Mesenteric fat pad (tissue), 1 donor: ENCODE data around the gene RRAGD. TPM values are rescaled to one million over a fixed set of nuclear protein-coding genes. Genes with fewer than 3 reads are reported as not detected.

ENCODE experiments used
- DNase-seq: peaks from one replicate; pipeline ENCODE4 v3.0.0-alpha.2; 2020; ENCODE audit warnings: low spot score
- total RNA-seq: library from RNA; stranded (reverse); fragmentation: NEBNext Ultra II Directional; extraction: Animal tissue kit (Norgen Biotek cat#: 25700); gene quantifications from one replicate; pipeline ENCODE4 v1.2.1, GENCODE V29; 2021
- donor health status: DM: yes; HTN: yes; CAD: no.

The RRAGD gene
- total RNA-seq, 1 donor from 2014 or later = 28.7 TPM

- DNase-seq = no peak
Measured at GRCh38 chr6:89375427-89376267, 36.4 kb downstream of the RRAGD start.

GRCh38 chr6:89372506-89372901, 39.6 kb downstream of the RRAGD start:
- no peak for DNase-seq

- no peak for DNase-seq
Measured at GRCh38 chr6:89371849-89372505, 40.1 kb downstream of the RRAGD start.

GRCh38 chr6:89368999-89369398, 43.1 kb downstream of the RRAGD start:
- no peak for DNase-seq

GRCh38 chr6:89368107-89368506, 44.0 kb downstream of the RRAGD start:
- DNase-seq = no peak

- no peak for DNase-seq
Measured at GRCh38 chr6:89364586-89364985, 47.5 kb downstream of the RRAGD start.

- DNase-seq = no peak
Measured at GRCh38 chr6:89361171-89361570, 50.9 kb downstream of the RRAGD start.

- no peak for DNase-seq
Measured at GRCh38 chr6:89360415-89360999, 51.6 kb downstream of the RRAGD start.

GRCh38 chr6:89359561-89359960, 52.5 kb downstream of the RRAGD start:
- DNase-seq = no peak

- DNase-seq = no peak
Measured at GRCh38 chr6:89357390-89357789, 54.7 kb downstream of the RRAGD start.

GRCh38 chr6:89356642-89357170, 55.4 kb downstream of the RRAGD start:
- no peak for DNase-seq

GRCh38 chr6:89355511-89356194, 56.4 kb downstream of the RRAGD start:
- DNase-seq = no peak

GRCh38 chr6:89353702-89354392, 58.2 kb downstream of the RRAGD start:
- DNase-seq = no peak

GRCh38 chr6:89353118-89353556, 58.9 kb downstream of the RRAGD start:
- DNase-seq = no peak

GRCh38 chr6:89352278-89353117, 59.6 kb downstream of the RRAGD start, which contains the start of gene UBE2J1:
Gene UBE2J1, minus strand, starts transcription at chr6:89352722. Its CDS starts 153 bp downstream, at chr6:89352569.
- peak; percentile 99 for DNase-seq

- DNase-seq = no peak
Measured at GRCh38 chr6:89351671-89352277, 60.3 kb downstream of the RRAGD start.

GRCh38 chr6:89350281-89350966, 61.6 kb downstream of the RRAGD start:
- no peak for DNase-seq

GRCh38 chr6:89348372-89348771, 63.7 kb downstream of the RRAGD start:
- no peak for DNase-seq

GRCh38 chr6:89347825-89348224, 64.2 kb downstream of the RRAGD start:
- no peak for DNase-seq
